ENCODE data around the gene HOXD3. TPM values are rescaled to one million over a fixed set of nuclear protein-coding genes. Genes with fewer than 3 reads are reported as not detected.
A peak's percentile ranks its signal among the peaks of the same experiment; 100 is the strongest.

Gene HOXD3
- total and polyA plus RNA-seq, 8 donors = 0.15 to 1.0 (median 0.40) TPM; not detected in 1

DNA sequence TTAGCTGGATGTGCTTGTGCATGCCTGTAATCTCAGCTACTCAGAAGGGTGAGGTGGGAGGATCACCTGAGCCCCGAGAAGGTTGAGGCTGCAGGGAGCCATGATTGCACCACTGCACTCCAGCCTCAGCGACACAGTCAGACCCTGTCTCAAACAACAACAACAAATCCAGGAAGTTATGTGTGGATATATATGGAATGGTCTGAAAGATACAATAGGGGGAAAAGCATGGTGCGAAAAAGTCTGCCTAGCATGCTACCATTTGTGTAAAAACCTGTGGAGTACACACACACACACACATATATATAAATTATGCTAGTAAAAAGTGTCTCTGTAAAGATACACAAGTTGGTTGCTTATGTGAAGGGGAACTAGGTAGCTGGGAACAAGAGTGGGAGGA, 24.4 kb downstream of the HOXD3 start:
- peaks cover 0 to 9% of the 10 kb centered on the region in 2 donors for H3K4me1 ChIP-seq
- H3K27me3 ChIP-seq = peaks cover 25 to 100% of the 10 kb centered on the region in 2 donors
- no peak overlapping the region for H3K4me3 ChIP-seq
- intact Hi-C loops (cut with DNase I) = no loop called here
- H3K9me3 ChIP-seq = no peaks in the 10 kb centered on the region
- no peak for ATAC-seq
- TF ChIP-seq, protein P1, sequence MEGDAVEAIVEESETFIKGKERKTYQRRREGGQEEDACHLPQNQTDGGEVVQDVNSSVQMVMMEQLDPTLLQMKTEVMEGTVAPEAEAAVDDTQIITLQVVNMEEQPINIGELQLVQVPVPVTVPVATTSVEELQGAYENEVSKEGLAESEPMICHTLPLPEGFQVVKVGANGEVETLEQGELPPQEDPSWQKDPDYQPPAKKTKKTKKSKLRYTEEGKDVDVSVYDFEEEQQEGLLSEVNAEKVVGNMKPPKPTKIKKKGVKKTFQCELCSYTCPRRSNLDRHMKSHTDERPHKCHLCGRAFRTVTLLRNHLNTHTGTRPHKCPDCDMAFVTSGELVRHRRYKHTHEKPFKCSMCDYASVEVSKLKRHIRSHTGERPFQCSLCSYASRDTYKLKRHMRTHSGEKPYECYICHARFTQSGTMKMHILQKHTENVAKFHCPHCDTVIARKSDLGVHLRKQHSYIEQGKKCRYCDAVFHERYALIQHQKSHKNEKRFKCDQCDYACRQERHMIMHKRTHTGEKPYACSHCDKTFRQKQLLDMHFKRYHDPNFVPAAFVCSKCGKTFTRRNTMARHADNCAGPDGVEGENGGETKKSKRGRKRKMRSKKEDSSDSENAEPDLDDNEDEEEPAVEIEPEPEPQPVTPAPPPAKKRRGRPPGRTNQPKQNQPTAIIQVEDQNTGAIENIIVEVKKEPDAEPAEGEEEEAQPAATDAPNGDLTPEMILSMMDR (IDR thresholded peaks at IDR 0.05) = no peak
- no peak overlapping the region for H3K27ac ChIP-seq
- no peaks in the 10 kb centered on the region for H3K36me3 ChIP-seq
- DNase-seq = no peak

- DNase-seq (no peak), ATAC-seq (no peak)
- intact Hi-C loops (cut with DNase I) = no loop called here
- TF ChIP-seq, protein P1 (IDR thresholded peaks at IDR 0.05) = no peak
- no peaks in the 10 kb centered on the region for H3K9me3 ChIP-seq
- no peak overlapping the region for H3K4me3 ChIP-seq
- H3K27ac ChIP-seq = no peak overlapping the region
- peaks cover 24 to 100% of the 10 kb centered on the region in 2 donors for H3K27me3 ChIP-seq
- H3K4me1 ChIP-seq = peaks cover 0 to 12% of the 10 kb centered on the region in 2 donors
- no peaks in the 10 kb centered on the region for H3K36me3 ChIP-seq
These were observed 25.6 kb downstream of the HOXD3 start for GRCh38 chr2:176182671-176183070.

GRCh38 chr2:176184749-176185148, 27.6 kb downstream of the HOXD3 start:
- intact Hi-C loops (cut with DNase I) = no loop called here
- TF ChIP-seq, protein P1 (IDR thresholded peaks at IDR 0.05) = no peak

GRCh38 chr2:176186024-176186423, 28.9 kb downstream of the HOXD3 start:
- DNase-seq = no peak
- Histone ChIP-seq H3K27me3 (peaks cover 36 to 100% of the 10 kb centered on the region in 2 donors), H3K36me3 (no peaks in the 10 kb centered on the region), H3K27ac (no peak overlapping the region), H3K9me3 (no peaks in the 10 kb centered on the region), H3K4me3 (no peak overlapping the region), H3K4me1 (peaks cover 3 to 24% of the 10 kb centered on the region in 2 donors)
- intact Hi-C loops (cut with DNase I) = no loop called here
- TF ChIP-seq, protein P1 (IDR thresholded peaks at IDR 0.05) = no peak
- ATAC-seq = no peak

More at GRCh38 chr2:176184749-176185148, 27.6 kb downstream of the HOXD3 start:
- Histone ChIP-seq H3K27me3 (peaks cover 29 to 100% of the 10 kb centered on the region in 2 donors), H3K4me3 (no peak overlapping the region), H3K36me3 (no peaks in the 10 kb centered on the region), H3K9me3 (no peaks in the 10 kb centered on the region), H3K27ac (no peak overlapping the region), H3K4me1 (peaks cover 2 to 24% of the 10 kb centered on the region in 2 donors)
- ATAC-seq (no peak), DNase-seq (no peak)

DNA sequence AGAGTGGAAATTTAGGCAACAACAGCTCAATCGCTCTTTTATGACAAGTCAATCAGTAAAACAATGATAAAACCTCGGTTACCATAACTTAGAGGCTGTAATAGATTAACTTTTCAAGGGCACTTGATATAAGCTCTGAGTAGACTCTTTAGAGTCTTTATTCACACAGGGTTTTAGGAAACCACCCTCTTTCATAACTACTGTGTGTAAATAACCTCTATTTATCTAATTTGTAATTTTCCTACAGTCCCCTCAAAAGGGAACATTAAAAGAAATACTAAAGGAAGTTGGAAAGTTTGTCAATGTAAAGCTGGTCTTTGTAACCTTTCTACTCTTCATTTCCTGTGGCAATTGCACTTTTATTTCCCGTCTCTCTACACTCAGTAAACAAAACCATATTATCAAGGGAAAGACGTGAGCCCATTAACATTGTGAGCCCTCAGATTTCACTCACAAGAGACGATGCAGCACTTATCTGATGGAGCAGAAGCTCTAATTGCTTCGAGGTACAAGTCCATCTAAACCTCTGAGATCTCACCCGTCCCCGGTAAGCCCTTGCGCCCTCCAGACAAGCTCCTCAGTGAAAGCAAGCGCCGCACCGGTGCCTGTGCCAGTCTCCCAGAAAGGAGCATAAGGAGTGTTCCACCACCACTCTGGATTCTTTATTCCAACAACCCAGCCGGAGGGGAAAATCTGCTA, 30.2 kb downstream of the HOXD3 start:
- Histone ChIP-seq H3K4me3 (peak overlapping the region; percentile 45 to 47), H3K4me1 (peaks cover 3 to 24% of the 10 kb centered on the region in 2 donors), H3K9me3 (no peaks in the 10 kb centered on the region), H3K27me3 (peaks cover 49 to 100% of the 10 kb centered on the region in 2 donors), H3K36me3 (no peaks in the 10 kb centered on the region), H3K27ac (peak overlapping the region; percentile 53 to 60)
- intact Hi-C loops (cut with DNase I) = no loop called here
- TF ChIP-seq, protein P1 (IDR thresholded peaks at IDR 0.05) = no peak
- ATAC-seq (peak; percentile 39), DNase-seq (peak in 1 of 4 donors; percentile 28)

Measured in left lung (tissue), 10 donors.